ENCODE data around the gene TSHZ3.

The TSHZ3 gene

DNA sequence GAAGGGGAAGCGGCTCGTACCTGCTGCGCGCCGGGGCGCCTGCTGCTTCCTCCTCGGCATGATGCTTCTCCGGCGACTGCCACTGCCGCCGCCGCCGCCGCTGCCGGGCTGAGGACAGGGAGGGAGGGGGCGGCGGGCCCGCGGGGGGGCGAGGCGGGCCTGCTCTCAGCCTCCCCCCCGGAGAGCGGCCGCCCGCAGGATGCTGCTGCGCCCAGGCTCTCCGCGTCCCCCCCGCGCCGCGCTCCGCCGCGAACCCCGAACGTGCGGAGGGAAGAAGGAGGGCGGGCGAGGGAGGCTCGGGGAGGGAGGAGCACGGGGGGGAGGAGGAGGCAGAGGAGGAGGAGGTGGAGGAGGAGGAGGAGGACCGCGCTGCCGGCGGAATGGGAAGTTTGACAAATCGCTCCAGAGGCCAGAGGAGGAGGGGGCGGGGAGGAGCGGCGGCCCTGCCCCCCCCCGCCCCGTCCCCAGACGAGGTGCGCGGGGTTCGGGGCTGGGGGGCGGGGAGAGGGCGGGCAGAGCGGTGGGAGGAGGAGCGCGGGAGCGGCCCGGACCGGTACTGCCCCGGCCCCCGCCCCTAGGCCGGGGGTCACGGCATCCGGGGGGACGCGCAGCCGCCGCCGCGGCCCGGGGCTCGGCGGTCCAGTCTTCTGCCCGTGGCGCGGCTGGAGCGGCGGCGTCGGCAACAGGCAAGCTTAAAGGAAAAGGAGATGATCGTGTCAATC, at the start of gene TSHZ3:
Gene TSHZ3, minus strand, starts transcription at position 277 of the 722 bp plus-strand sequence. Its CDS starts 217 bp downstream, at position 60.
- peak; percentile 9 to 36 for DNase-seq (ENCODE audit: low read depth in 2 of 2, low spot score in 1 of 2)

DNA sequence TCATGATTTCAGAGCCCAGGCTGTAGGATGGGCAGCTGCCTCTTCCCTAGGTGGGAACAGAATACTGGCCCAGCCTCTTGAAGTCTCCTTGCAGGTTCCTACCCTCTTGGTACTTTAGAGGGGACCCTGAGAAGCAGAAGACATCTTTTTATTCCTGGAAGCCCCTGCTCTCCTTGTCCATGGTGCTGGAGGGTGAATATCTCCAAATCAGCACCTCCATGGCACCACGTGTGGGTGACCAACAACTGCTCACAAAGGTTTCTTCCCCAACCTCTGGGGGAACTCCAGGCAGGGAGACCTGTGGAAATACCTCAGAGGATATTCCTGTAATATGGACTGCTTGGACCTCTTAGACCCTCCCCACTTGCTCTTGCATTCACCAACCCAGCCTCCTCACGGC, 48.1 kb upstream of the TSHZ3 start:
- no peak for DNase-seq (ENCODE audit: low read depth in 2 of 2, low spot score in 1 of 2)

DNA sequence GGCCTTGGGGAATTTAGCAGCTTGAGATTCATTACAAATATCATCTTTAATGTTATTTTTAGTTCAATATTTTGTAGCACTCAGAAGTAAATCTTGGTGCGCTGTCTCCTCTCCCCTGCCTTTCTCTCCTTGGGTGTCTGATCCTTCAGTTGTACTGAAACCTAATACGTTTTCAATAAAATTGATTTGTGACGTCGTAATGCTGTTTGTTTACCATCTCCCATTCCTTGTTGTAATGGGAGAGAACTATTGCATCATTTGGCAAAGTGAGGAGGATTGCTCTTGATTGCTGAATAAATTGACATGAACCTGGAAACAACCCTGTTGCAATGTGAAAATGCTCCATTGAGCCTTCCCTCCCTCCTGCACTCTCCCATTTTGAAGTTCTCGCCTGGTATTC, 43.2 kb upstream of the TSHZ3 start:
- no peak for DNase-seq (ENCODE audit: low read depth in 2 of 2, low spot score in 1 of 2)

- DNase-seq (ENCODE audit: low read depth in 2 of 2, low spot score in 1 of 2), result no peak
These were observed 42.3 kb upstream of the TSHZ3 start for GRCh38 chr19:31391518-31391917.

- DNase-seq (ENCODE audit: low read depth in 2 of 2, low spot score in 1 of 2), result no peak
These were observed 41.5 kb upstream of the TSHZ3 start for GRCh38 chr19:31390711-31391110.

GRCh38 chr19:31389874-31390273, 40.6 kb upstream of the TSHZ3 start:
- DNase-seq (ENCODE audit: low read depth in 2 of 2, low spot score in 1 of 2), result no peak

GRCh38 chr19:31387717-31388301, 38.6 kb upstream of the TSHZ3 start:
- no peak for DNase-seq (ENCODE audit: low read depth in 2 of 2, low spot score in 1 of 2)

GRCh38 chr19:31386806-31387205, 37.6 kb upstream of the TSHZ3 start:
- no peak for DNase-seq (ENCODE audit: low read depth in 2 of 2, low spot score in 1 of 2)

GRCh38 chr19:31385744-31386143, 36.5 kb upstream of the TSHZ3 start:
- no peak for DNase-seq (ENCODE audit: low read depth in 2 of 2, low spot score in 1 of 2)

GRCh38 chr19:31383553-31383952, 34.3 kb upstream of the TSHZ3 start:
- DNase-seq (ENCODE audit: low read depth in 2 of 2, low spot score in 1 of 2), result no peak

DNA sequence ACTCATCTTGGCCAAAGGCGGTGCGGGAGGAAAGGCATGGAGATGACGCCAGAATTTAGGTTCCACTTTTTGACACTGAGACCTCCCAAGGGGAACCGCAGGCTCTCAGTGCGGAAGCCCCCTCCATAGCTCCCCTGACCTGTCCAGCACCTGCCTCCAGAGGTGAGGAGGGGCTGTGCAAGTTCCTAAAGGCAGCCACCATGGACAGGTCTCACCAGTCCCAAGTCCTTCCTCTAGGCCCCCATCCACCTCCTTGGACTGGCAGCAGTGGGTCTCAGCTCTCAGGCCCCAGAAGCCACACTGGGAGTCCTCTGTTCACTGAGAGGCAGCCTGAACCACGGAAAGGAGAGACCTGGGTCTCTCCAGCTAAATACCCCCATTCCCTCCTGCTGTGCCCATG, 31.6 kb upstream of the TSHZ3 start:
- DNase-seq (ENCODE audit: low read depth in 2 of 2, low spot score in 1 of 2), result no peak

GRCh38 chr19:31378404-31378803, 29.2 kb upstream of the TSHZ3 start:
- no peak for DNase-seq (ENCODE audit: low read depth in 2 of 2, low spot score in 1 of 2)

DNA sequence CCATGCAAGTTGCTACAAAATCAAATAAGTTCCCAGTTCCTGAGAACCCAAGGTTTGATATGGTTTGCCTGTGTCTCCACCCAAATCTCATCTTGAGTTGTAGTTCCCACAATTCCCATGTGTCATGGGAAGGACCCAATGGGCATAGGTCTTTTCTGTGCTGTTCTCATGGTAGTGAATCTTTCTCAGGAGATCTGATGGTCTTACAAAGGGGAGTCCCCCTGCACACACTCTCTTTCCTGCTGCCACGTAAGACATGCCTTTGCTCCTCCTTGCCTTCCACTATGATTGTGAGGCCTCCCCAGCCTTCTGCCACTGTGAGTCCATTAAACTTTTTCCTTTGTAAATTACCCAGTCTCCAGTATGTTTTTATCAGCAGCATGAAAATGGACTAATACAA, 28.5 kb upstream of the TSHZ3 start:
- no peak for DNase-seq (ENCODE audit: low read depth in 2 of 2, low spot score in 1 of 2)

GRCh38 chr19:31372246-31372781, 23.1 kb upstream of the TSHZ3 start:
- no peak for DNase-seq (ENCODE audit: low read depth in 2 of 2, low spot score in 1 of 2)

DNA sequence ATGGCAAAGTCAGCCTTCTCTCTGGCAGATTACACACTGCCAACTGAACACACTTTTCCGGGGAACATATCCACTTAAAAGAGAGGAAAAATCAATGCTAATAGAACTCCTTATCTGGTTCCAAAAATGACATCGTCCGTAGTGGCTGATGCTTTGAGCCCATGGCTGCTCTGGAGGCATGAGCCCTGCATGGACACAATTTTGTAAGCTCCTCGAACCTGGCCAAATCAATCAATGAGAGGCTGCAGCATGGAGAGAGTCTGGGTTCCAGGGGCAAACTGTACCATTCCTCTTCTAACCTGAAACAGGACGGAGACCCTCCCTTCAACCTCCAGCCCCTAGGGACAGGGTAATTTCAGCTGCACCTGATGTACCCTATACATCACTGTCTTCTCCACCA, 21.0 kb upstream of the TSHZ3 start:
- no peak for DNase-seq (ENCODE audit: low read depth in 2 of 2, low spot score in 1 of 2)

DNA sequence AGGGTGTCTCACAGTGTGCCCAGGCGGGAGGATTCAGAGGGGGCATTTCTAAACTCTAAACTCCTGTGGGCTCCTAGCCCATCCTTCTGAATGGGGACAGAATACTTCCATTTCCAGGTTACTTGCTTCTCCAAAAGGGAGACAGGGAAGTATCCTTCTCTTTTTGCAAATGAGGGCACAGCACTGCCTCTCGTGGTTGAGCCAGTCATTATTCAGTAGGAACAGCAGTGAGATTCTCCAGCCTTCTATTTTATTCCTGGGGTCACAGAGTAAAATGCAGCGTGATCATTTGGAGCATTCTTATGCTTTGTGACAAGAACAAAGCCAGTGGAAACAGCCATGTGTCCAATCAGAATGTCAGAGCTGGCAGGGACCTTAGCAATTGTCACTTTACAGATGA, 15.7 kb upstream of the TSHZ3 start:
- DNase-seq (ENCODE audit: low read depth in 2 of 2, low spot score in 1 of 2), result no peak

DNA sequence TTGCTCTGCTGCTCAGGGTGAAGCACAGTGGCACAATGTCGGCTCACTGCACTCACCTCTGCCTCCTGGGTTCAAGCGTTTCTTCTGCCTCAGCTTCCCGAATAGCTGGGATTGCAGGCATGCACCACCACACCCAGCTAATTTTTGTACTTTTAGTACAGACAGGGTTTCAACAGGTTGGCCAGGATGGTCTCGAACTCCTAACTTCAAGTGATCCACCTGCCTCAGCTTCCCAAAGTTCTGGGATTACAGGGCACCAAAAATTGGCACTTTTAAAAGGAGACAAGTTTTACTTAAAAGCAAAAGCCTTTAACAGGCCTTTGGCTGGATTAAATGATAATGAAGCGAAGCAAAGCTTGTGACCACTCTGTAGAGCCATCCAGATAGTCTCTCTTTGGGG, 12.5 kb upstream of the TSHZ3 start:
- no peak for DNase-seq (ENCODE audit: low read depth in 2 of 2, low spot score in 1 of 2)

DNA sequence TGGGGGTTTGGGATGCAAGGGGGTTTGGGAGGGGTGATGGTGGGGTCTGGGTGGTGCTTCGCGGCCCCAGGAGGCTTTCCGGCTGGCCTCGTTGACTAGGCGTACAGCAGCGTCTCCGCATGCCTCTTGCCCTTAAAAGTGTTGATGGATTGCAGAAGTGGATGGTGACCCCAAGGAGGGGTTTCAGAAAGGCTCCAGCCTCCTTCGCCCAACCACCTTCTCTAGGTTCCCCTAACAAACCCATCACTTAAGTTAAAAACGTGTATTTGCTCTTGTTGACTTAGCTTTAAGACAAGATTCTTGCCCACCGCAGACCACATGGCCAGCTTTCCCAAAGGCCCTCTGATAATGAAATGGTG, 8.1 kb upstream of the TSHZ3 start:
- DNase-seq (ENCODE audit: low read depth in 2 of 2, low spot score in 1 of 2), result no peak

GRCh38 chr19:31356587-31357314, 7.5 kb upstream of the TSHZ3 start:
- peak in 1 of 2 donors; percentile 18 for DNase-seq (ENCODE audit: low read depth in 2 of 2, low spot score in 1 of 2)

DNA sequence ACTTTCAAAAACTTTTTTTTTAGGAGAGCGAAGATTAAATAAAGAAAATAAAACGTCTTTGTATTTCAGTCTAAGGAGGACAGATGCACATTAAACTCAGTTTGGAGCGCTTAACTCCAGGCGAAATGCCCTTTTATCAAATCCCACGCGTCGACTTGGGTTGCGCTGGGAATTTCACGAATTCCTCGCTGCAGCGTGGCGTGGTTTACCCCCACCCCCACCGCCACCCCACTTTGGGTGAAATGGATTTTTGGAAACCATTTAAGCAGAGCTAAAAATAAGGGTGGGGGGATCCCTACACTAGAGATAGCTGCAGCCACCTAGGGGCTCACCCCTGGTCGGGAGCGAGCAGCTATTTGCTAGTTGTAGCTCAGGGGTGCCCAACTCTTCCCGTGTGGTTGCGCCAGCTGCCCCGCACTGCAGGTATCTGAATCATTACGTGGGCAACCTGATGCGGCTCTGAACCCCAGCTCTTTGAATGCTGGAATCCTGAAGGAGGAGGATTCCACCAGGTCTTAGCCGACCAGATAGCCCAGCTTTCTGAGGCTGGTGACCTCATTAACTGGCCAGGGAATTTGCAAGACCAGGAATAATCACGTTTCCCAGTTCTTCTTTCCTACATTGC, 6.5 kb upstream of the TSHZ3 start:
- no peak for DNase-seq (ENCODE audit: low read depth in 2 of 2, low spot score in 1 of 2)

- no peak for DNase-seq (ENCODE audit: low read depth in 2 of 2, low spot score in 1 of 2)
These were observed 5.8 kb upstream of the TSHZ3 start for GRCh38 chr19:31354799-31355664.

Measured in stimulated activated CD8-positive, alpha-beta memory T cell treated with anti-CD3 and anti-CD28 coated beads, Interleukin-4, amount 100 ng/mL, for 4 hours (primary cell).